GM10847 (cell line): ENCODE measurements around the gene IL7R.

ENCODE experiments used
- POLR2A ChIP-seq: IDR thresholded peaks from 2 replicates; pipeline ENCODE4 v1.6.1; 2011; ENCODE audit not compliant: insufficient read length; ENCODE audit errors: extremely low read depth

Gene IL7R

GRCh38 chr5:35924122-35924949 lies 67.6 kb downstream of the IL7R start:
- no peak for TF ChIP-seq POLR2A

- TF ChIP-seq POLR2A, result no peak
These were observed 68.4 kb downstream of the IL7R start for GRCh38 chr5:35924950-35925722.

GRCh38 chr5:35926389-35927051 lies 69.8 kb downstream of the IL7R start:
- no peak for TF ChIP-seq POLR2A
